LNCAP (cell line): ENCODE data around the gene ARHGEF1.

Experiments used
- CTCF ChIP-seq: fragments of 450-650 bp; IDR thresholded peaks from 2 replicates; pipeline ENCODE4 v1.5.1; 2017; ENCODE audit warnings: mild to moderate bottlenecking

ARHGEF1 gene

GRCh38 chr19:41882568-41883462 is at the start of gene ARHGEF1:
Gene ARHGEF1 (plus strand): TSS chr19:41883184. CDS start chr19:41888083, 4,899 bp downstream.
- TF ChIP-seq CTCF: no peak

- no peak for TF ChIP-seq CTCF
Measured at GRCh38 chr19:41837981-41838708, 44.8 kb upstream of the ARHGEF1 start.

- no peak for TF ChIP-seq CTCF
Measured at GRCh38 chr19:41839211-41839610, 43.8 kb upstream of the ARHGEF1 start.

GRCh38 chr19:41843371-41843770 is 39.6 kb upstream of the ARHGEF1 start:
- TF ChIP-seq CTCF: no peak

GRCh38 chr19:41844601-41845000 is 38.4 kb upstream of the ARHGEF1 start, which contains the start of gene LYPD4:
Gene LYPD4 (minus strand): TSS chr19:41844683. CDS start chr19:41839285, 5,398 bp downstream.
- no peak for TF ChIP-seq CTCF

GRCh38 chr19:41845001-41845050 is 38.2 kb upstream of the ARHGEF1 start, which contains the start of gene DMRTC2:
Gene DMRTC2 (plus strand): TSS chr19:41845042. CDS start chr19:41847429, 2,387 bp downstream.
- no peak for TF ChIP-seq CTCF

- no peak for TF ChIP-seq CTCF
Measured at GRCh38 chr19:41845051-41845590, 37.9 kb upstream of the ARHGEF1 start.
